ENCODE data around the gene AKNA.

AKNA gene

DNA sequence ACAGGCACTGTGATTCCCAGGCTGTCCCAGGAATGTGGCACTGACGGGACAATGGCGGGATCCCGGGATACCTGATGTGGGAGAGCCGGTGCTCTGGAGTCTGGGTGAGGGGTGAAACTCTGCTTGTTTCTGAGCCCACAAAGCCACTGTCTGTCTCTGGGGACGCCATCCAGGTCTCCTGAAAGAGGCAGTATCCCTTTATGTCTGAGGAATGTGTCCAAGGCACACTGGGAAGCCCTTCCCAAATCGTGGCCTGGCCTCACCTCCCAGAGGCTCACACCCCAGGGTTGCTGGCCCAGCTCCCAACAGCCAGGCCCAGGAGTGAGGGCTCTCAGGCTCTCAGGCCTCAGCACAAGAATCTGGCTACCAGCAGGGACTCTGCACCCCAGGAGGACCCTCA, 31.0 kb downstream of the AKNA start:
- DNase-seq, result no peak

DNA sequence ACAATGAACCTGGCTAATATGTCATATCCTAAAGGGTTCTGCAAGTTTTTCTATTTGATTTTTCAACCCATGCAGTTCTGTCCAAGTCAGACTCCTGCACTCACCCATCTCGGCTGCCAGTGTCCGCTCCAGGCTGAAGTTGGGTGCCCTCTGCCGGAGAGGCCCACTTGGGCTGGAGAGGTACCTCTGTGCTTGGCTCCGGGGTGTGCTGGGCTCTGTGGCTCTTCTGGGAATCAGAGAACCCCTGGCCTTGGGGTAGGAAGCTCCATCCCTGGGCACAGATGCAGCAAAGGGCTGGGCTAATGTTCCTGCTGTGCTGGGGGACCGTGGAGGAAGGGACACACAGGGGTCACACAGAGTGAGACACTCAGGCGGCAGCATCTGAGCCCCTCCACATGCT, 32.0 kb downstream of the AKNA start:
- DNase-seq, result no peak

DNA sequence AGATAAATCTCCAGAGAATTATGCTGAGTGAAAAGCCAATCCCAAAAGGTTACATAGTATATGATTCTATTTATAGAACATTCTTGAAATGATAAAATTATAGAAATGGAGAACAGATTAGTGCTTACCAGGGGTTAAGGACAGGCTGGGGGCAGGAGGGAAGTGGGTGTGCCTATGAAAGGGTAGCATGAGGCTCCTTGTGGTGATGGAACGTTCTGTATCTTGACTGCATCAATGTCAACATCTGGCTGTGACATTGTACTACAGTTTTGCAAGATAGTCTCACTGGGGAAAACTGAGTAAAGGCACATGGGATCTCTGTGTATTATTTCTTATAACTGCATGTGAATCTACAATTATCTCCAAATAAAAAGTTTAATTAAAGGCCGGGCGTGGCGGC, 35.9 kb downstream of the AKNA start:
- peak; percentile 13 to 73 for DNase-seq

DNA sequence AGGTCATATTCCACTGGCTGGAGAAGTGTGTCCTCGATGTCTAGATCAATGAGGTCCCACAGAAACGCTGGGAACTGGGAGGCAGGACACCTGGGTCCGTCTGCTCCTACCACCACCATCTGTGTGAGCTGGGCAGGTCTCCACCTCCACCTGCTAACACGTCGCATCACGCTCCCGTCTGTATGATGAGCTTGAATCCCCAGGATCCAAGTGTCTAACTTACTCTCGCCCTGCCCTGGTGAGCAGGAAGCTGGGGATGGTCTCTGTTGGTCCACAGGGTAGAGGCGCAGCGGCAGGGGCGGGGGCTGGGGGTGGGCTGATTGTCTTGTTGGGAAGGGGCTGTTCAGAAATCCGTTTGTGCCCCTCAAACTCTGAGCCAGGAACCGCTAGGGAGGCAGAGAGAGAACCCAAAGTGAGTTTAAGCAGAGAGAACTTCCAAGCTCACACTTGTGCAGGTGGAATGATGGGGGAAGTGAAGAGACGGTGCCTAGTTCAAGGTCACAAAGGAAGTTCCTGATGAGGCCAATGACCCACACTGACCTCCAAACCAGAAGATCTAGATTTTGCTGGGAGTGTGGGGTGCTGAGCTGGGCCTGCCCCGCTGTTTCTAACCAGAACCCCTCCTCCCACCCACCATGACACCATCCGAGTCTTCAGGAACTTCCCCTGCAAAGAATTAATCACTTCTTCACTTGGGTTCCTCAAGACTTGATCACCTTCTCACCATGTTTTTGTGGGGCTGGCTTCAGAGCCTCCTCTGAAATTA, 37.0 kb downstream of the AKNA start:
- DNase-seq, result peak; percentile 53 to 89

DNA sequence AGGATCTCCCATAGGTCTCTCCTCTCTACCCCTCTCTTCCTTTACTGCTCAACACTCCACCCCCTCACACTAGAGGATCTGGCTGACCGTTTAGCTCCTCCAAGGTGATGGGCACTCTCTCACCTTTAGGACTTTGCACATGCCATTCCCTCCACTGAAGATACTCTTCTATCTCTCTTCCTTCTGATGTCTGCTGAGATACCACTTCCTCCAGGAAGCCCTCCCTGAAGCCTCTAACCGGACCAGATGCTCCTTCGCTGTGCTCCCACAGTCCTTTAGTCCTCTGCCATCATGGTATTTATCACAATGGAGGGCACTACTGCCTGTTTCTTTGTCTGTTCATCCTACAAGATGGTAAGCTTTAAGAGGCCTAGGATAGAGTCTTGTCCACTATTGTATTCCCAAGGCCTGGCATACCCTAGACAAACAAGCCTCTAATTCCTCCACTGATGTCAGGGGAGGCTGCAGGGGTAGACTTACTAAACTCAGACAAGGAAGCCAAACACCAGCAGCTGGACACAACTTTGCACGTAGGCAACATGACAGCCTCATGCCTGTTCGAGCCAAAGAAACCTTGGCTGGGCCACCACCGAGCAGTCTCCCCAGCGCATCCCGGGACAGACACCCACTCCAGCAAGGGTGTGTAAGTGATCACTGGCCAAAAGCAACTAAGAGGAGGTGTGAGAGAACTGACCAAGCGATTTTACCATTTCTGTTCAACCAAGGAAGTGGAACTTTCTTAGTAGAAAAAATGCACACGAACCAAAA, 37.9 kb downstream of the AKNA start:
- DNase-seq, result no peak

DNA sequence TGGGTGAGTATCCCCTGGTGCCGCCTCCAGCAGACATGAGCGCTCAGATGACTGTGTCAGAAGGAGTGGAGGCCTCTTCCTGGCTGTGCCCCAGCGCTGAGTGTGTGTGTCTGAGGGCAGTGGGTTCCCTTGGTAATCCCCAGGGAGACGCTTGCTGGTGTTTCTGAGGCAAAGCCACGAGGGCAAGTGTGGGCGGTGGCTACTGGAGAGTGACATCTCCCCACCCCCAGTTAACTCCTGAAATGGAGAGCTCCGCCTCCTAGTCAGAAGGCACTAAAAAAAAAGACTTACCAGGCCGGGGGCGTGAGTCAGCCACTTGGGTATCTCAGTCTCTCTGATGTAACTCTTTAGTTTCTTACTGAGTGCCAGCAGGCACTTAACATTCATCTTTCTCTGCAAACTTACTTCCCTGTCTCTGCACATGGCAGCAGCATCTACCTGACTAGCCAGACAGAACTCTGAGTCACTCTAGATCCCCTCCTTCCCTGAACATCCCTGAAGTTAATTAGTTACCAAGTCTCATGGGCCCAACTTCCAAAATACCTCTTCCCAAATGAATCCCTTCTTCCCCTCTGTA, 38.8 kb downstream of the AKNA start:
- peak; percentile 97 to 100 for DNase-seq

DNA sequence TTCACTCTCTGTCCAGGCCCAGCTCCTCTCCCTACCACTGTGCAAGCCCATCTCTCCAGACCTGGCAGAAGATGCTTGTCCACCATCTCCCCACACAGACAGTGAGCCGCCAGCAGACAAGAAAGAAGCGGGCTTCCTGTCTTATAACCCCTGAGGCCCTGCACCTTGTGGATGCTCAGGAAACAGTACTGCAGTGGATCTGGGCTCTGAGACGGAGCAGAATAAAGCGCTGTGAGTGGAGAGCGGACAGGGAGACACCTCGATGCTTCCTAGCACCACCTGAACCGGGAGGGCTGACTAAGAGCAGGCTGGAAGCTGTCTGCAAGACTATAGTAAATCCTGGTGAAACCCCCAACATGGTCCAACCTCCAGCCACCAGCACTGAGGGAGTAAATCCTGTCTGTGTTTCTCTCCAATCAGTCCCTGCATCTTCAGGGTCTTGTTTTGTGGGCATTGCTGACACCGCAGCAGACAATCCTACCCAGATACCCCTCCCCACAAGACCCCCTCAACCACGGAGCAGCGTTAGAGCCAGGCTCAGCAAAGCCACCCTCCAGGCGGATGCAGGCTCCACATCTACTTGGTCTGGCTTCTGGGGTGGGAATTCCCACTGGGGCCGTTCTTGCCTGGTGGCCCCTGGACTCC, 39.4 kb downstream of the AKNA start:
- DNase-seq, result no peak

DNA sequence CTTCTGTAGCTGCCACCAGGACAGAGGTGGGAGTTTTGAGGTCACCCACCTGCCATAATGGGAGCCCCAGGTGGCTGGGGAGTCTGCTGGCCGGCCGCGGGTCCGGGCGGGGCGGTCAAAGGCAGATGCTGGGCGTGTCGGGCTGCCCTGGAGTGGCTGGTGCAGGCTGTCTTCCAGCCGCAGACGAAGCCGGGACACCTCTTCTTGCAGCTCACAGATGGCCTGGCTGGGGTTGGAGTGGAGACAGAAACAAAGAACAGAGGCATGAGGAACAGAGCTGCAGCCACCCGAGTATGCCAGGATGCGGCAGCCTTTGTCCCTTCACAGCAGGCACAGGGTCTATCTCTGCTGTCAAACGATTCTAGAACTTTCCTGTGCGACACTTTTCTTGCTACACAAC, 40.1 kb downstream of the AKNA start:
- no peak for DNase-seq

DNA sequence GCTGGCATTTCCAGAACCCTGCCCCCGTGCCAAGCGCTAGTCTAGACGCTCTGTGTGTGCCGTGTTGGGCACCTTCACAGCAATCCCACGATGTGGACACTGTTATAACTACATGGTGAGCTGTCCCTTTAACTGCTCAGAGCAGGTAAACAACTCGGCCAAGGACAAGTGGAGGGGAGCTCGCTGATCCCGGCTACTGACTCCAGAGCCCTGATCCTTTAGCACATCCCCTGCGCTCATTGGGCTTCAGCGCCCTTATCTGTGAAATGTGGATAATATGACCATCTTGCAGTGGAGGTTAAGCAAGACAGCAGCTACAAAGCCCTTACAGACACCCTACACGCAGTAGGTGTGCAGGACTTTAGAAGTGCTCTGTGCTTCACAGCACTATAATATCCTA, 41.6 kb downstream of the AKNA start:
- no peak for DNase-seq

DNA sequence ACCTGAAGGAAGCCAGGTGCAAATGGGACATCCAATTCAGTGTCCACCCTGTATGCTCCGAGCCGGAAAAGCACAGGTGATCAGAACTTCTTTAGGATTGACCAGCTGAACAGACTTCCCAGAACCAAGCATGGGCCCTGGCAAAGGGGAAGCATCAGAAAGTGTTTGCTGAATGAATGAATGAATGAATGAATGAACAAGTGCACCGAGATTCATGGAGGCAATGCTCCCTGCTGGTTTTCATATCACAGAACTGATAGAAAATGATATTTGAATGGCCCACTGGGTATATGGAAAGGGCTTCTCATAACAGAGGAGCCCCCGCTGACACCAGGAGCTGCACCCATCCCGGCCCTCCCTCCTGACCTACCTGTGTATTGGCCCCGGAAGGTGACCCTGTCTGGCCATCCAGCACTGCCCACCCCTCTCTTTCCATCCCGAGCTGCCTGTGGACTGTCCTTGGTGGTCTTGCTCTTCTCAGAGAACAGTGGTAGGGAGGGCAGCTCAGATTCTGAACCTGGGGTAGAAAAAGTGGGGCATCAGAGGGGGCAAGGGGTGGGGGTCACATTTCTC, 42.2 kb downstream of the AKNA start:
- no peak for DNase-seq

DNA sequence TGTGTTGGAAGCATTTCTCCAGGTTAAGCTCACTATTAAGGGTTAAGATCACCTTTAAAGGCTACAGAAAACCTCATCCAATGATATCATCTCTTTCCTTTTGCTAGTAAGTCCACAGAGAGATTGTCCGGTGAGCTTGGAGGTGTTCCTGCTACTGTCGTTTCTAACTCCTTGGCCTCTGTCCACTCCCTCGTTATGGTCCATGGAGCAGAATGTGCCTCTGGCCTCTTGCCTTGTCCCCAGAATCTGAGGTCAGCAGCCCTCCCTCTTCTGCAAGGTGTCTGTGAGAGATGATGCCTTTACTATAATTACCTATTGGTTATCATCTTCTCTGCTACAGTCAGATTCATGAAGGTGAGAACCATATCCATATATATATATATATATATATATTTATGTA, 43.1 kb downstream of the AKNA start:
- DNase-seq, result no peak

DNA sequence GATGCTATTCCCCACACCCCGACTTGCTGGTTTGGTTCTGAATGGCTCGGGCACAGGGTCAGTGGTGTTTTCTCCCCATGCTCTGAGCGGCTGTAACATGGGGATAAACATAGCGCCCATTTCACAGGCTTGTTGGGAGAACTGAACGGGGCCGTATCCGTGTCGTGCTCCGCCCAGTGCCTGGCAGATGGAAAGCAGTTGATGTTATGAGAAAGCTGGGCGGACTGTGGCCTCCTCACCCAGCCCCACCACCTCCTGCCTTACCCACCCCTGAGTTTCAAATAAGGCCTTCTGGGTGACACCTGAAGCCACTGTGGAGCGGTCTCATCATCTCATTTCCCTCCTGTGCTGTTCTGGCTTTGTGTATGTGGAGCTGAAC, 43.6 kb downstream of the AKNA start:
- DNase-seq, result no peak

DNA sequence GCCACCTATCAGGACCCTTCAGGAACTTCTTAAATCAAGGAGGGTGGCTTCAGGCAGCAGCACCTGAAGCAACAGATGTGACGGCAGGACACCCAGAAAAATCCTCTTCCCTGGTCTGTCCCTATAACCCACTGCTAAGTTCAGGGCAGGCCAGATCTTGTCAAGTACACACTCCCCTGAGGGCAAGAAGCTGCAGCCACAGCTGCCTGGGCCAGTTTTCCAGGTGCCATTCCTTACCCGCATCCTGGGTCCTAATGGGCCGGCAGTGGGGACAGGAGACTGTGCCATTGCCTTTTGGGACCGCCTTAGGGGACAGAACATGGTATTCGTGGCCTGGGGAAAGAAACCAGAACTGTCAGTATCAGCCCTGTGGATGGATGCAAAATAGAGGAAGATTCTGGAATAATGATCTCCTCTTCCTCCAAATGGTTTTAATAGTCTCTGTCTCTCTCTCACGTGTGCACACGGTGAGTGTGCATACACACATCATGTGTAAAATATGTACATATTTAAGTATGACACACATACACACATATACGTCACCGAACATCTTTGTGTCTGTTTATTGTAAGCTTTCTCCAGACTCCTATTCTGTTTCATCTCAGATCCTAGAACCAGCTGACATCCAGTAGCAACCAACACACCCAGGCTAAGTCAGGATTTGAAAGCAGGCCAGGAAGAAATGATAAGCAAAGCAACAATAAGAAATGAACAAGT, 44.2 kb downstream of the AKNA start:
- DNase-seq, result no peak

DNA sequence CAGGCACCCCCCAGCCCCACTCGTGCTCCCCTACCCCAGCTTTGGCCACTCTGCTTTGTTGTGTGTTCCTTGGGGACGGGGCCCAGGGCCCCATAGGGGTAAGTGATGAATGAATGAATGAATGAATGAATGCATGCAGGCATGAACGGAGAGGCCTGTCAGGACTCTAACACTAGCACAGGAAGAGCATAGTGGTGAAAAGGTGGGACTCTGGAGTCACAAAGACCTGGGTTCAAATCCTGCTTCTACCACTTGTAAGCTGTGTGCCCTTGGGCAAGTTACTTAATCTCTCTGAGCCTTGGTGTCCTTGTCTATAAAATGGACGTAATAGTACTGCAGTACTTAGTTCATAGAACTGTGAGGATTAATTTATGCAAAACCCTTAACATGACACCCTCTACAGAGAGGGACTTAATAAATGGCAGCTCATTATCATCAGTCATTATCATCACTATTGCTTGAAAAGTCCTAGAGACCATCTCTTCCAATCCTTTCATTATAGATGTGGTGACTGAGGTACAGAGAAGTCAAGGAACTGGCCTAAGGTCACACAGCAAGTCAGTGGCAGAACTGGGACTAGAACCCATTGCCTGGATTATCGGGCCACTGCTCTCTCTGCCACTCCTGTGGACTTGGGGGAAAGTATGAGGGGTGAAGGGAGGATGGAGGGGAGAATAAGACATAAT, 44.9 kb downstream of the AKNA start:
- no peak for DNase-seq

DNA sequence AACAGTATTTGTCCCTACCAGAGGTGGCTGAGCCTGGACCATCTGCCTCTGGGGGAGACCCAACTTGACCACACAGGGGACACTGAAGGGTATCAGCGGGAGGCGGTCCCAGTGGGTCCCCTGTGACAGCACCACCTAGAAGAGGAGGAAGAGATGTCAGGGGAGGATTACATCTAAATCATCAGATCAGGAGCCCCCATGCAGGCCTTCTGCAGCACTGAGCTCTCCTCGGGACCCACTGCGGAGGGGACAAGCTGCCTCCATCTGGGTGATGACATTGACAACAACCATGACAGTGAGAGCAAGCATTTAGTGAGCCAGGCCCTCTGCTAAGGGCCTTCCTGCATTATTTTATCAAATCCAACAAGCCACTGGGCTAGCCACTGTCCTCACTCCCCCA, 45.8 kb downstream of the AKNA start:
- DNase-seq, result no peak

DNA sequence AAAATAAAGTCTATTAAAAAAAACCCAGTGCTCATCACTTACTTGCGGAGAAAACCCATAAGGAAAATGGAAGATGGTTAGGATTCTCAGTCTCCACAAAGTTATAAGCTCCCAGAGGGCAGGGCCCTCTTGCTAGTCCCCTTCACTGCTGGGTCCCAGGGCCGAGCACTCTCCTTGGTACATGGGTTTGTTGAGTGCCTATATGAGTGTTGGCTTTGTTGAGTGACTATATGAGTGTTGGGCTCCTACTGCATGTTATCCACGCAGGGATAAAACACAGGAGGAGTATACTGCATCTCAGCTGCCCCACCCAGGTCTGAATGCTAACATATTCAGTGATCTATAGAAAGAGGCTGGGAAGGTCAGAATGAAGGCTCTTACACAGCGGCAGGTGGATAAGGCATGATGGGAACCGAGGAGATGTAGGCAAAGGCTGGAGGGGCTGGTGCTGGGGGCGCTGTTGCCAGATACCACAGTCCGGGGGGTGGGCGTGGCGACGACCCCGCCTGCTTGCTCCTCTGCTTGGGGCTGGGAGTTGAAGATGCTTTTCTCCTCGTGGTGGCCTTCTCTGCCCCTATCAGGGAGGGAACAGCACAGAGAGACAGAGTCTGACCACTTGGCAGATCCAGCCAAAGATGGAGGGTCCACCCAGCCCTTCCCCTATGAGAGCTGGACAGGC, 46.5 kb downstream of the AKNA start:
- no peak for DNase-seq

DNA sequence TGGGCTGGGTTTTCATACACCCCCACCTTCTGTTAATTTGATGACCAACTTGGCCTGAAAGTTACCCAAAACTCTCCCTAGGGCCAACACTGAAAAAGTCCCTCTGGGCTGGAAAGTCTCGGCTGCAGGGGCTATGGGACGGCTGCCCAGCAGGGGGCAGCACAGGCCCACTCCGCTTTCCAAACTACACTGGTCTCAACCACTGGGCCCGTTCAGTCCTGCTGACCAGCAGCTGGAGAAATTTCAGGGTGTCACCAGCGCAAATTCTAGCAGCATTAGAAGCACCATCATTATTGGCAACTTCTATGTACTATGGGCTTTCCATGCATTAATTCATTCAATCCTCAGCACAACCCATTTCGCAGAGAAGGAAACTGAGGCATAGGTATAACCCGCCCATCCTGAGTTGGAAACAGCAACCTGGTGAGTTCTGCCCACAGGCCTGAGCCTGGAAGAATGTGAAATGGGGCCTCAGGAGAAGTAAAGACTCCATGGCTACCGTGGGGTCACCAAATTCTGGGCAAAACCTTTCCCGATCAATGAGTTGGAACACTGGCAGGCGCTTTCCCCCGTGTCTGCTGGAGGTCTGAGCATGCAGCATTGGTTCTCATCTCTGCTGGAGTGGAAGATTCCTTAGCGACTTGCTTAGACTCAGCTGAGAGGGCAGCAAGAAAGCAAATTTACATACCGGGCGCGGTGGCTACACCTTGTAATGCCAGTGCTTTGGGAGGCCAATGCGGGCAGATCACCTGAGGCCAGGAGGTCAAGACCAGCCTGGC, 48.5 kb downstream of the AKNA start:
- peak; percentile 71 to 84 for DNase-seq

DNA sequence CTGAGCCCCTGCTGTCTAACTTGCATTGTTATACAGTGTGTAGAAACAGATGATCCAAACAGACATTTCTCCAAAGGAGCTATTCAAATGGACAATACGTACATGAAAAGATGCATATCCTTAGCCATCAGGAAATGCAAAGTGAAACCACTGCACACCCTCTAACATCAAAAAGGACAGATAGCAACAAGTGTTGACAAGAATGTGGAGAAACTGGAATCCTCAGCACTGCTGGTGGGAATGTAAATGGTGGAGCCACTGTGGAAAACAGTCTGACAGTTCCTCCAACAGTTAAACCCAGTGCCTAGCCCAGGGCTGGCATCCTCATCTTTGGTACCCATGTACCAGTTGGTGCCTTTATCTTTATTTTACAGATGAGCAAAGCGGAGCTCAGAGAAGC, 49.6 kb downstream of the AKNA start:
- DNase-seq, result no peak

DNA sequence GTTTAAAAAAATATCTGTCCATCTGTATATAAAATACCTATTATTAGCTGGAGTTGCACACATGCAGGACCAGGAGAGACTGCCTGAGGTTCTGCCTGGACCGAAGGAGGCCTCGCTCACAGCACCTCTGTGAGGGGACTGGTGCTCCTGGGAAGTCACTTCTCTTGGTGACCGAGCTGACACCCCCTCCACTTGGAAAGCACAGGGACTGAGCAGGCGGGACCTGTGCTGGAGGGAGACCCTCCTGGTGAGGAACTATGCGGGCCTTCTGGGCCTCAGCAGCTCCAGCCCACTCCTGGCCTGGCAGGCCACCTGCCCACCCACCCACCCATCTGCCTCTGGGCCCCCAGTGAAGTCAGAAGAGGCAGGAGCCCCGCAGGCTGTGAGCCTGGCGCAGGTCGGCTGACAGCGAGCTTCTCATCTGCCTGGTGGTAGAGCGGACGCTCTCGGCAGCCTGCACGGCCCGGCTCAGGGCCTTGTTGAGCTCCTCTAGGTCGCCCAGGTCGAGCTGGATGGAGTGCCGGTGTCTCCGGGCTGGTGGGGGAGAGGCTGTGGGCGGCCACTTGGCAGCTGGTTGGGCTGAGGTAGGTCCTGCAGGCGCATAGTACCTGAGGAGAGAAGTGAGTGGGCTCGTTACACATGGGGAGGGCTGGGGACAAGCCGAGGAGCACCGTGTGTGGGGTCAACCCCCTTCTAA, 50.9 kb downstream of the AKNA start:
- DNase-seq, result no peak

DNA sequence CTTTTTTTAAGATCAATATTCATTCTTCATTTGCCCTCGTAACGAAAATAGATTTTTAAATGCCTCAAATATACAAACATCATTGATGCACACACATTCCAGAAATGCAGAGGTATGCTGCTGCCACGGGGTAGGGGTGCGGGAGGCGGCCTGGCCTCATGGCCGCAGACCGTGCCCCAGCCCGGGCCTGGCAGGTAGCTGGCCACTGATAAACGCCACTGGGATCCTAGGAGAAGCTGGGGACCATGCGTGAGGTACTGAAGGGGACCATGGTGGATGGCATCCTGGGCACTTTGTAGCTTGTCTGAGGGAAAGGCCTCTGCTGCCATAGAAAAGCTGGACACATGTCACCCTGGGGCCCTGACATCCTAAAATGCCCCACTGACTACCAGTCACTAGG, 51.6 kb downstream of the AKNA start:
- DNase-seq, result no peak

Measured in inflammatory macrophage treated with lipopolysaccharide for 1 hour (primary cell).